ENCODE results near the gene ANO7.

The ANO7 gene

DNA sequence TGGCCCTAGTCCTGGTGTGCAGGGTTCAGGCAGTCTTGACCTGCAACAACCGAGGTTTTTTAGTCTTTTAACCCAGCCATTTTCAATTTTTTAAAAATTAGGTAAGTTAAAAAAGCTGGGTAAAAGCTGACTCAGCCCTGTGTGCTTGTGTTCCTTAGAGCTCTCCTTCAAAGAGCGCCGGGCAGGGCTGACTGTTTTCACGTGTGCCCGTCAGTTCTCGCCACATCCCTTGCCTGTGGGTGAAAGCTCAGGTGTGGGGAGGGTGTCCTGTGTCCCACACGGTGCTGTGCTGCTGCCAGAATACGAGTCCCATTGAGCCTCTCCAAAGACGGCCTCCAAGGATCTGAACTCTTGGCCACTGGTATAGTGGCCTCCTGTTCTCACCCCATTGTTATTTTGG, 5.3 kb upstream of the ANO7 start:
- Histone ChIP-seq H3K9me3 (ENCODE audit: control insufficient read depth, insufficient read depth, low read length) (no peaks in the 10 kb centered on the region), H4K20me1 (ENCODE audit: control insufficient read depth, insufficient read depth, low read depth, low read length) (no peaks in the 10 kb centered on the region), H3K9me2 (replicated peaks; ENCODE audit: control insufficient read depth, low read length) (no peaks in the 10 kb centered on the region), H3K4me1 (ENCODE audit: control insufficient read depth, low read length) (peaks cover 6% of the 10 kb centered on the region), H3F3A (ENCODE audit: control insufficient read depth, insufficient read depth) (no peaks in the 10 kb centered on the region), H3K36me3 (ENCODE audit: control insufficient read depth, low read length) (peaks cover 16% of the 10 kb centered on the region; the same call in 1 of the 2 replicates), H3K79me2 (ENCODE audit: control insufficient read depth, low read length) (no peaks in the 10 kb centered on the region), H3K4me2 (ENCODE audit: low read length) (no peak overlapping the region), H3K27me3 (ENCODE audit: control insufficient read depth, low read length) (peaks cover 3% of the 10 kb centered on the region; the same call in 1 of the 2 replicates), H3K4me3 (ENCODE audit: low read length) (no peak overlapping the region), H3K27ac (ENCODE audit: low read depth, low read length) (no peak overlapping the region)
- TF ChIP-seq, protein P1, sequence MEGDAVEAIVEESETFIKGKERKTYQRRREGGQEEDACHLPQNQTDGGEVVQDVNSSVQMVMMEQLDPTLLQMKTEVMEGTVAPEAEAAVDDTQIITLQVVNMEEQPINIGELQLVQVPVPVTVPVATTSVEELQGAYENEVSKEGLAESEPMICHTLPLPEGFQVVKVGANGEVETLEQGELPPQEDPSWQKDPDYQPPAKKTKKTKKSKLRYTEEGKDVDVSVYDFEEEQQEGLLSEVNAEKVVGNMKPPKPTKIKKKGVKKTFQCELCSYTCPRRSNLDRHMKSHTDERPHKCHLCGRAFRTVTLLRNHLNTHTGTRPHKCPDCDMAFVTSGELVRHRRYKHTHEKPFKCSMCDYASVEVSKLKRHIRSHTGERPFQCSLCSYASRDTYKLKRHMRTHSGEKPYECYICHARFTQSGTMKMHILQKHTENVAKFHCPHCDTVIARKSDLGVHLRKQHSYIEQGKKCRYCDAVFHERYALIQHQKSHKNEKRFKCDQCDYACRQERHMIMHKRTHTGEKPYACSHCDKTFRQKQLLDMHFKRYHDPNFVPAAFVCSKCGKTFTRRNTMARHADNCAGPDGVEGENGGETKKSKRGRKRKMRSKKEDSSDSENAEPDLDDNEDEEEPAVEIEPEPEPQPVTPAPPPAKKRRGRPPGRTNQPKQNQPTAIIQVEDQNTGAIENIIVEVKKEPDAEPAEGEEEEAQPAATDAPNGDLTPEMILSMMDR (IDR thresholded peaks at IDR 0.05; ENCODE audit: low read depth, low read length, poor library complexity, severe bottlenecking), result no peak
- TF ChIP-seq EZH2phosphoT487 (IDR thresholded peaks at IDR 0.05; ENCODE audit: borderline replicate concordance, low read length), result no peak

DNA sequence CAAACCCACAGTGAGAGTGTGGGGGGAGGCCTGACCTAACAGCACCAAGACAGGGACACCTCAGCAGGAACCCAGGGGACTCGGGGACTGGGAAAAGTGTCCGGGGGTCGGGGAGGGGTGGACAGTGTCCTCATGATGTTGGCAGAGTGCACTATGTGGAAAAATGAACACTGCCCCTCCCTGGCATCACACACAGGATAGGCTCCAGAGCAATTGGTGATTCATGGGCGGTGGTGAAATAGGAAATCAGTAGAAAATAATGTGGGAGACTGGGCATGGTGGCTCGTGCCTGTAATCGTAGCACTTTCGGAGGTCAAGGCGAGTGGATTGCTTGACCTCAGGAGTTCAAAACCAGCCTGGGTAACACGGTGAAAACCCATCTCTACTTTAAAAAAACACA, 3.6 kb upstream of the ANO7 start:
- peaks cover 3% of the 10 kb centered on the region; the same call in 1 of the 2 replicates for H3K27me3 ChIP-seq (ENCODE audit: control insufficient read depth, low read length)
- peaks cover 3% of the 10 kb centered on the region; the same call in 1 of the 2 replicates for H3K36me3 ChIP-seq (ENCODE audit: control insufficient read depth, low read length)
- no peaks in the 10 kb centered on the region for H3F3A ChIP-seq (ENCODE audit: control insufficient read depth, insufficient read depth)
- no peak for TF ChIP-seq EZH2phosphoT487 (IDR thresholded peaks at IDR 0.05; ENCODE audit: borderline replicate concordance, low read length)
- H3K9me3 ChIP-seq (ENCODE audit: control insufficient read depth, insufficient read depth, low read length), result no peaks in the 10 kb centered on the region
- no peaks in the 10 kb centered on the region for H3K9me2 ChIP-seq (replicated peaks; ENCODE audit: control insufficient read depth, low read length)
- H3K4me2 ChIP-seq (ENCODE audit: low read length), result no peak overlapping the region
- no peak overlapping the region for H3K27ac ChIP-seq (ENCODE audit: low read depth, low read length)
- H3K79me2 ChIP-seq (ENCODE audit: control insufficient read depth, low read length), result no peaks in the 10 kb centered on the region
- H3K4me1 ChIP-seq (ENCODE audit: control insufficient read depth, low read length), result peaks cover 12% of the 10 kb centered on the region
- H3K4me3 ChIP-seq (ENCODE audit: low read length), result no peak overlapping the region
- H4K20me1 ChIP-seq (ENCODE audit: control insufficient read depth, insufficient read depth, low read depth, low read length), result no peaks in the 10 kb centered on the region

DNA sequence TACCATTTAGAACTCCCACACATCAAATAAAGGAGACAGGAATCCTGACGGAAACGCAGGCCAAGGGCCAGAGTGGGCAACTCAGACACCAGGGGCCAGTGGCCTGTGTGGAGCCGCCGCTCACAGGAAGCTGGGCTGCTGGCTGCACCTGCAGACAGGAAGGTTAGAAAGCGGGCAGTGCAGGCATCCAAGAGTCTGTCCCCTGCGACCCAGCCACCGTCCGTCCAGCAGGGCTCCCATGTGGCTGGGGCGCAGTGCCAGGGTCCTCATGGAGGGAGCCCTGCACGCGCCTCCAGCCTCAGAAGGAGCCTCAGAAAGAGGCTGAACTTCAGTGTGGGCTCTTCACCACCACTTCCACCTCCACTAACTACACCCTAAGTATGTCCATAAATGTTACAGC, 2.5 kb upstream of the ANO7 start:
- TF ChIP-seq, protein P1 (IDR thresholded peaks at IDR 0.05; ENCODE audit: low read depth, low read length, poor library complexity, severe bottlenecking), result no peak
- no peak for TF ChIP-seq EZH2phosphoT487 (IDR thresholded peaks at IDR 0.05; ENCODE audit: borderline replicate concordance, low read length)
- no peaks in the 10 kb centered on the region for H3F3A ChIP-seq (ENCODE audit: control insufficient read depth, insufficient read depth)
- H3K36me3 ChIP-seq (ENCODE audit: control insufficient read depth, low read length), result peaks cover 3% of the 10 kb centered on the region; the same call in 1 of the 2 replicates
- peaks cover 3% of the 10 kb centered on the region; the same call in 1 of the 2 replicates for H3K27me3 ChIP-seq (ENCODE audit: control insufficient read depth, low read length)
- H3K4me3 ChIP-seq (ENCODE audit: low read length), result no peak overlapping the region
- no peaks in the 10 kb centered on the region for H3K79me2 ChIP-seq (ENCODE audit: control insufficient read depth, low read length)
- H3K27ac ChIP-seq (ENCODE audit: low read depth, low read length), result no peak overlapping the region
- no peaks in the 10 kb centered on the region for H3K9me2 ChIP-seq (replicated peaks; ENCODE audit: control insufficient read depth, low read length)
- peaks cover 12% of the 10 kb centered on the region for H3K4me1 ChIP-seq (ENCODE audit: control insufficient read depth, low read length)
- no peak overlapping the region for H3K4me2 ChIP-seq (ENCODE audit: low read length)
- no peaks in the 10 kb centered on the region for H4K20me1 ChIP-seq (ENCODE audit: control insufficient read depth, insufficient read depth, low read depth, low read length)
- no peaks in the 10 kb centered on the region for H3K9me3 ChIP-seq (ENCODE audit: control insufficient read depth, insufficient read depth, low read length)

DNA sequence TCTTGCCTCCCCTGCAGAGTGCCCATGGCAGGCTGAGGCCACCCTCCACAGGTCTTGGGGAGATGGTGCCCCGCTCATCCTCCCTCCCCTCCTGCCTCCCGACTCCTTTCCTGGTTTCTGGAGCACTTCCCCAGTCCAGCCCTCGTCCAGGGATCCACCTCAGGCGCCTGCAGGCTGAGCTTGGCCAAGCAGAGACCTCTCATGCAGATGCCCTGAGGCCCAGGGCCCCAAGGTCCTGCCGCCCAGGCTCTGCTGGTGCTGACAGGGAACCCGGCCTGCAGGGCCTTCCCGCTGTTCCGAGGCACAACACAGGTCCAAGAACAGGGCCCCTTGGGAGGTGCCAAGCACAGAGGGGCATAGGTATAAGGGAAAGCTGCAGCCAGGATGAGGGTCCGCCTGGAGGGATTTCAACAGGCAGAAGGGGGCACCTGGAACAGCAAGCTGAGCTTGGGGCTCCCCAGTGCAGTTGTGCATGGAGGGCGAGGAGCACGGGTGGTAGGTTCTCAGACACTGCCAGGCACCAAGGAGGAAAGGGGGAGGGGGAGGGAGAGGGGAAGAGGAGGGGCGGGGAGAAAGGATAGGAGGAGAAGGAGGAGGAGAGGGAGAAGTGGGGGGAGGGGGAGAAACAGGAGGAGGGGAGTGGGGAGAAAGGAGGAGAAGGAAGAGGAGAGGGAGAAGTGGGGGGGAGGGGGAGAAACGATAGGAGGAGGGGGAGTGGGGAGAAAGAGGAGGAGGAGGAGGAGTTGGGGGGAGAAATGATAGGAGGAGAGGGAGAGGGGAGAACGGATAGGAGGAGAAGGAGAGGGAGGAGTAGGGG, 1.2 kb upstream of the ANO7 start:
- Histone ChIP-seq H3K27me3 (ENCODE audit: control insufficient read depth, low read length) (peaks cover 3% of the 10 kb centered on the region; the same call in 1 of the 2 replicates), H3F3A (ENCODE audit: control insufficient read depth, insufficient read depth) (no peaks in the 10 kb centered on the region), H3K4me2 (ENCODE audit: low read length) (no peak overlapping the region), H3K4me3 (ENCODE audit: low read length) (no peak overlapping the region), H3K4me1 (ENCODE audit: control insufficient read depth, low read length) (peaks cover 12% of the 10 kb centered on the region), H3K36me3 (ENCODE audit: control insufficient read depth, low read length) (peaks cover 3% of the 10 kb centered on the region; the same call in 1 of the 2 replicates), H3K79me2 (ENCODE audit: control insufficient read depth, low read length) (no peaks in the 10 kb centered on the region), H3K9me2 (replicated peaks; ENCODE audit: control insufficient read depth, low read length) (no peaks in the 10 kb centered on the region), H3K9me3 (ENCODE audit: control insufficient read depth, insufficient read depth, low read length) (no peaks in the 10 kb centered on the region), H3K27ac (ENCODE audit: low read depth, low read length) (no peak overlapping the region), H4K20me1 (ENCODE audit: control insufficient read depth, insufficient read depth, low read depth, low read length) (no peaks in the 10 kb centered on the region)
- TF ChIP-seq EZH2phosphoT487 (IDR thresholded peaks at IDR 0.05; ENCODE audit: borderline replicate concordance, low read length), result no peak
- TF ChIP-seq, protein P1 (IDR thresholded peaks at IDR 0.05; ENCODE audit: low read depth, low read length, poor library complexity, severe bottlenecking), result no peak

Measured in DOHH2 (cell line).